GM12872 (cell line): ENCODE data around the gene SVEP1.

Source experiments
- CTCF ChIP-seq: IDR thresholded peaks from 3 replicates; pipeline ENCODE4 v1.5.1; 2011; ENCODE audit warnings: low read depth, mild to moderate bottlenecking, low read length, moderate library complexity; ENCODE audit not compliant: insufficient read depth

Gene SVEP1

GRCh38 chr9:110414471-110414870 is 165.1 kb downstream of the SVEP1 start:
- TF ChIP-seq CTCF: no peak

GRCh38 chr9:110410961-110411360 is 168.6 kb downstream of the SVEP1 start:
- no peak for TF ChIP-seq CTCF

GRCh38 chr9:110408598-110408997 is 170.9 kb downstream of the SVEP1 start:
- TF ChIP-seq CTCF: no peak

GRCh38 chr9:110405858-110406443 is 173.6 kb downstream of the SVEP1 start:
- no peak for TF ChIP-seq CTCF

GRCh38 chr9:110404473-110404872 is 175.1 kb downstream of the SVEP1 start:
- no peak for TF ChIP-seq CTCF

- TF ChIP-seq CTCF: no peak
These were observed 179.6 kb downstream of the SVEP1 start for GRCh38 chr9:110399983-110400382.

- TF ChIP-seq CTCF: no peak
These were observed 187.6 kb downstream of the SVEP1 start for GRCh38 chr9:110391826-110392485.
